Activated CD8-positive, alpha-beta memory T cell treated with anti-CD3 and anti-CD28 coated beads for 48 hours (primary cell): ENCODE measurements around the gene SSR1.
A peak's percentile ranks its signal among the peaks of the same experiment; 100 is the strongest.

Experiments used
- DNase-seq, 3 experiments: peaks; one replicate each; pipeline ENCODE4 v3.0.0-alpha.2; 2020; ENCODE audit warnings: low read depth in 2 of 3, low spot score in 2 of 3

SSR1 gene

DNA sequence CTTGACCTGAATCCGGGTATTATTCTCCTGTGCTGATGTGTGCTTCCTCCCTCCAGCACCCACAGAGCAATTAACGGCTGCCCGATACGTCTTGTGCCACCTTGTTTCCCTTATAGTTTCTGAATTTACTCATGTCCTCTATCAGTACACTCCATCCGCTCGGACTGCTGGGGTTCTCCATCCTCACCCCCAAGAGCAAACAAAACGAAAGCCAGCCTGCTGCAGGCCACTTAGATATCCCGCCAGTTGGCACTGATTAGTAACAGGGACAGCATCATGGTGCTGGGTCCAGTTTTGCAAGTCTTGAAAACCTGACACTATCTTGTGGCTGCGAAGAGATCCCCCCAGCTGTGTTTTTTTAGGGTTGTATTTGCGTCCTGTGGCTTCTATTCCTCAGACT, 71.8 kb downstream of the SSR1 start:
- DNase-seq = no peak

DNA sequence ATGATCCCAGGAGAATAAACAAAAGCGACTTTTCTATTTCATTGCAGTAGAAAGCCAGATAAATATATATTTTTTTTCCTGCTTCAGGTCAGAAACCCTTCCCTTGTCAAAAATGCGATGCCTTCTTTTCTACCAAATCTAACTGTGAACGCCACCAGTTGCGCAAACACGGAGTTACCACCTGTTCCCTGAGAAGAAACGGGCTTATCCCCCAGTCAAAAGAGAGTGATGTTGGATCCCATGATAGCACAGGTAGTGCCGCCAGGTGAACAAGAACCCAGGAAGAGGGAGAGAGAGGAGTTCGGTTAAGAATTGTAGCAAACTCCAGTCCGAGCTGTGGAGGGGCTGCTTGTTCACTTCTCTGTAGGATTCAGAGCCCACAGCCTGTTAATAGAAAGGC, 72.6 kb downstream of the SSR1 start:
- no peak for DNase-seq

DNA sequence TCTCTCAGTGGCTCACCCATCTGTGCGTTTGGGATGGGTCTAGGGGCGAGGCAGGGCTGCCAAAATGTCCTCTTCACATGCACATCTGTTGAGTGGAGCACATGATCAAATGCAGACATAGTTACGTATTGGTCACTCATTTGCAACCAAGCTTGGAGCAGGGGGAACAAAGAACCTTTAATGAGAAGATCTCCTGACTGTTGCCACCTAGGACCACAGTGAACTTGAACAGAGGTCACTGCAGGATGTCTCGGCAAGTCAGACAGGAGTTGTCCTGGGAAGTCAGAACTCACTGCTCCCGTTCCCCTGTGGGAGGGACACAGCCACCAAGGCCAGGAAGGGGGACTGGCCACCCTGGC, 73.4 kb downstream of the SSR1 start:
- DNase-seq = no peak

DNA sequence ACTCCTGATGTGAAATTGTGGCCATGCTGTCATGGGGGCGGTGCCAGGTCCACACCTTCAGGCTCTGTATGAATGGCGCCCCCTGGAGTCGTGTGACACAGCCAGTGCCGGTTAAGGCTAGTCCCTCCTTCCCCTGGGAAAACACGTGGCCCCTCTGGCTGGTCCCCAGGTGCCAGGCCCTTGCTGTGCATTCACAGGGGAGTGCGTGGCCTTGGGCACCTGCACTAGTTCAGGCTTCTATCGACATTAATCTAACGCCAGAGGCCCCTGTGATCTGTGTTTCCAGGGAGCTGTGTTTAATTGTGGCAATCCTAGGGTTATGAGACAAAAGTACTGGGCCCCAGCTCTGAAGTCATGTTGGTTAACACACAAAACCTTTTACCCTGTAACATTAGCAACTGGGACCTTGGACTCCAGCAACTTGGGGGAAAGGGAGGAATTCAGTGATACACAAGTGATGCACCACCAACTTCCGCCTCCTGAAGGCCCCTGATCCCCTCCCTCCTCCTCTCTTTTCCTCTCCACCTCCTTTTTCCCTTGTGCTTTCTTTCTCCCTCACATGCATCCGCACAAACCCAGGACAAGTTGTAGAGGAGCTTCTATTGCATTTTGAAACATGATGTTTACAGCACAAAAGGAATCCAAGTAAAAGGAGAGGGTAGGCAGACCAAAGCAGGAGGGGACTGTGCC, 74.0 kb downstream of the SSR1 start:
- peak; percentile 47 to 70 (median 49) for DNase-seq

DNA sequence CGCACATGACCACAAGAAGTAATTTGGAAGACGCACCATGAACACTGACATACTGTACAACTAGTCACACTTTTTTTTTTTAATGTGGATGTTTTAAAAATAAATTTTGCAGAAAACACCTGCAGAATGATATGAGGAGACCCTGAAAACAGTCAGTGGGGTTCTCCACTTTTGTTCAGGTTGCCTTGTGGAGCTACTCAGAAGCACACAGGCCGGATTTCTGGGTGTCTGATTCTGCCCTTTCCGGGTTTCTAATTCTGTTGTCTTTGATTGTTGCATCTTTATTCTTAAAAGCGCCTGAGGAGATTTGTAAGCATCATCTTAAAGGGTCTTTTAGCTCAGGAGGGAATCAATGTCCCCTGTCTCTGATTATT, 74.5 kb downstream of the SSR1 start:
- no peak for DNase-seq

DNA sequence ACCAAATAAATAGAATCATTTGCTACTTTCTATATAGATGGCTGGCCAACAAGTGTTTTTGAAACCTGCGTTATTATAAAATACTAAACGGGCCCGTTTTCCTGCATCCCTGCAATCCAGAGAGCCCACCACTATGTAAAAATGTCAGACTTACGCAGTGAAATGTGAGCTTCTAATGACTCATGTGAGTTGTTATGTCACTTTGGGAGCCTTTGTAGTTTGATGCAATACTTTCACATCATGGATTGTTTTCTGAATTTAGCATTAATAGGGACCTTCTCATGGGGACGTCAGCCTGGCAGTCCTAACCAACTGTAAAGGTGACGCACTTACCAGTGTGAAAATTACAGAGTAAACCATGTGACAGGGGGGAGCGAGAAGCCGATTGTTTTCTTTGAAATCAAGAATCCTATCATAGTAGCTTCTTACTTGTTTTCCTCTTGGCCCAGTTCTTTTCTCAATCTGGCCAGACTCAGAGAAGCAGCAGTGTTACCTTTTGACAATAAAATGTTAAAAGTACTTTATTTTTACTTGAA, 75.3 kb downstream of the SSR1 start:
- no peak for DNase-seq

DNA sequence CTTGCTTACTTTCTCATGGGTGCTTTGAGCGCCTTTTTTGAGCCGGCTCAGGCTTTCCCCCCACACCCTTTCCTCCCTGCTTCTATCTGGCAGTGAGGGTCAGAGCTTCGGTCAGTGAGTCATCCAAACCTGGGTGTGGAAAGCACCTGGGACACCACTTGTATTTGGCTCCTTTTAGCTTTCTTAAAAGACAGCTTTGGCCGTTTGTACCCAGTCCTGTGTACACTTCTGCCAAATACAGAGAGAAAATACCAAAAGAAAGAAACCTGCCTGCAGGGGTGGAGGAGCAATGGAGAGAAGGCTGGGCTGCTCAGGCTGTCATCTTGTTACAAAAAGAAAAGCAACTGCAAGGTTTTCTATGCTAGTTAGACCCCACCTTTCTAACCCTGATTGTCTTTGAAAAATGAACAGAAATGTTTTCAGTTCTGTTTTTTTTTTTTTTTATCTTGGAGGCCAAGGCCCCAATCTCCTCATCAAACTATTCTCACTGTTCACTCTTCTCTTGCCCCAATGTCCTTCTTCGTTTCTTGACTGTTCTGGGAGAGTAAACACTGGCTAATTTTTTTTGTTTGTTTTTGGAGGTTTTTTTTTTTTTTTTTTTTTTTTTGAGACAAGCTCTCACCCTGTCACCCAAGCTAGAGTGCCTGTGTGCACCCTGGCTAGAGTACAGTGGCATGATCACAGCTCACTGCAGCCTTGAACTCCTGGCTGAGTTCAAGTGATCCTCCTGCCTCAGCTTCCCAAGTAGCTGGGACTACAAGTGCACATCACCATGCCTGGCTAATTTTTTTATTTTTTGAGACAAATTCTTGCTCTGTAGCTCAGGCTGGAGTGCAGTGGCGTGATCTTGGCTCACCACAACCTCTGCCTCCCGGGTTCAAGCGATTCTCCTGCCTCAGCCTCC, 76.4 kb downstream of the SSR1 start:
- DNase-seq = no peak

DNA sequence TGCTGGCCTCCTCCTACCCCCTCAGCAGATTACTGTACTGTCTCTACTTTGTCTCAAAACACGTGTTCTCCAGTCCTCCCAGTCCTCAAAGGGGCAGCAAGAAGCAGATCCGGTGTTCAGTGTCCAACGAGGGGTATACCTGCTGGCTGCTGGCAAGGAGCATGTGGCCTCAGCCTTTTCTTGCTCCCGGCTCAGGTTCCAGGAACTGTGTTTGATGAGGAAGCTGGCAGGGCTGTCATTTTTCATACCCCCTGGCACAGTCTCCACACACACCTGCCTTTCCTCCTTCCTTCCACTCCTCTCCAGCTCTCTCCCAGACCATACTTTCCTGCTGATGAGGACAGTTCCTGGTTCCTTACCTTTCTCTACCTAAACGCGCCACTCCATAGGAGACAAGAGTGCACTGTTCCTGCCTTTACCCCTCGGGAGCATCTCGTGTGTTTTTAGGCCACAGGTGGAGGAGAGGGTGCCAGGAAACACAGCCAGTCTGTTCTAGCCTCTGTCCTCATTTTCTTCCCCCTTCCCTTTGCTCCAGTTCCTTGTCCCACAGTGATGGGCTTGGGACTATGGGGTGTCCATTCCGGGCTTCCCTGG, 77.2 kb downstream of the SSR1 start:
- no peak for DNase-seq

DNA sequence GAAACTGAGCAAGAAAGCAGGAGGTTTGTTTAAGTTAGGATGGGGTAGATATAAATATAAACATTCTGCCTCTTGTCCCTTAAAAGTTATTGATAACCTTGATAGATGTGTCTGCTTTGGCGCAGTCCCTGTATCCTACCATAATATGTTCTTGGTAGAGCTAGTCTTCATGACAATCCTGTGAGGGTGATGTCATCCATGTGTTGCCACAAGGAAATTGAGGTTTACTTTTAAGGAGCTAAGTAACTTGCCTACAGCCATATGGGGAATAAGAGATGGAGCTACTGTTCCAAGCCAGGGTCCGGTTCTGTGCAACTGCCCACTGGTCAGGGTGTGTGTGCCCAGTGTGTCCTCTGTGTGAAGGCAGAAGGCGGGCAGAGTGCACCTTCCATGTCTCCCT, 78.5 kb downstream of the SSR1 start:
- no peak for DNase-seq

DNA sequence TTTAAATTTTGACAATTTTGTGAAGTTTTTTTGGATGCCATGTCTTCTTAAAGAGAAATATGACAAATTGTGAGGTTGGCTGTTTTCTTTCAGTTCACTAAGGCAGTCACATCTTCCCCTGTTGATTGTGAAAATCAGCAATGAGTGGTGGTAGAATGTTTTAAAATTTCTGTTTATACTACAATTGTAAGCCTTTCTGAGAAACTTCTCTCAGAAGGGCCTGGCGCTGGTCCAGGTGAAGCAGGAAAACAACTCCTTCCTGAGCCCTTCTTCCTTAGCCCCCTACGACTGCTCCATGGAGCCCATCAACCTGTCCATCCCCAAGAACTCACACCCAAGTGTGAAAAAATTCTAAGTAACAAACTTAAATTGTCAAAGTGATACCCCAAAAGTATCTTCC, 80.6 kb downstream of the SSR1 start:
- no peak for DNase-seq

DNA sequence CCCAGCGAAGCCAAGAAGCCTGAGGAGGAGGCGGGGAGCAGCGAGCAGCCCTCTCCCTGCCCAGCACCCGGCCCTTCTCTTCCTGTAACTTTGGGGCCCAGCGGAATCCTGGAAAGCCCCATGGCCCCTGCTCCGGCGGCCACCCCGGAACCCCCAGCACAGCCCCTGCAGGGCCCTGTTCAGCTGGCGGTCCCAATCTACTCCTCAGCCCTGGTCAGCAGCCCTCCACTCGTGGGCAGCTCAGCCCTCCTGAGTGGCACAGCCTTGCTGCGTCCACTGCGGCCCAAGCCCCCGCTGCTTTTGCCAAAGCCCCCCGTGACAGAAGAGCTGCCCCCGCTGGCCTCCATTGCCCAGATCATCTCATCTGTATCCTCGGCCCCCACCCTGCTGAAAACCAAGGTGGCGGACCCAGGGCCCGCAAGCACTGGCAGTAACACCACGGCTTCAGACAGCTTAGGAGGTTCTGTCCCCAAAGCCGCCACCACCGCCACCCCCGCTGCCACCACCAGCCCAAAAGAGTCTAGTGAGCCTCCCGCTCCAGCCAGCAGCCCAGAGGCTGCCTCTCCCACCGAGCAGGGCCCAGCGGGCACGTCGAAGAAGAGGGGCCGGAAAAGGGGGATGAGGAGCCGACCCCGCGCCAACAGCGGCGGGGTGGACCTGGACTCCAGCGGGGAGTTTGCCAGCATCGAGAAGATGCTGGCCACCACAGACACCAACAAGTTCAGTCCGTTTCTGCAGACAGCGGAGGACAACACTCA, 81.9 kb downstream of the SSR1 start:
- no peak for DNase-seq

DNA sequence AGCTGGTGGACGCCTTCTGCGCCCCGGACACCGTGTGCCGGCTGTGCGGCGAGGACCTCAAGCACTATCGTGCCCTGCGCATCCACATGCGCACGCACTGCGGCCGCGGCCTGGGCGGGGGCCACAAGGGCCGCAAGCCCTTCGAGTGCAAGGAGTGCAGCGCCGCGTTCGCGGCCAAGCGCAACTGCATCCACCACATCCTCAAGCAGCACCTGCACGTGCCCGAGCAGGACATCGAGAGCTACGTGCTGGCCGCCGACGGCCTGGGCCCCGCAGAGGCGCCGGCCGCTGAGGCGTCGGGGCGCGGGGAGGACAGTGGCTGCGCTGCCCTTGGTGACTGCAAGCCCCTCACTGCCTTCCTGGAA, 82.7 kb downstream of the SSR1 start:
- no peak for DNase-seq

DNA sequence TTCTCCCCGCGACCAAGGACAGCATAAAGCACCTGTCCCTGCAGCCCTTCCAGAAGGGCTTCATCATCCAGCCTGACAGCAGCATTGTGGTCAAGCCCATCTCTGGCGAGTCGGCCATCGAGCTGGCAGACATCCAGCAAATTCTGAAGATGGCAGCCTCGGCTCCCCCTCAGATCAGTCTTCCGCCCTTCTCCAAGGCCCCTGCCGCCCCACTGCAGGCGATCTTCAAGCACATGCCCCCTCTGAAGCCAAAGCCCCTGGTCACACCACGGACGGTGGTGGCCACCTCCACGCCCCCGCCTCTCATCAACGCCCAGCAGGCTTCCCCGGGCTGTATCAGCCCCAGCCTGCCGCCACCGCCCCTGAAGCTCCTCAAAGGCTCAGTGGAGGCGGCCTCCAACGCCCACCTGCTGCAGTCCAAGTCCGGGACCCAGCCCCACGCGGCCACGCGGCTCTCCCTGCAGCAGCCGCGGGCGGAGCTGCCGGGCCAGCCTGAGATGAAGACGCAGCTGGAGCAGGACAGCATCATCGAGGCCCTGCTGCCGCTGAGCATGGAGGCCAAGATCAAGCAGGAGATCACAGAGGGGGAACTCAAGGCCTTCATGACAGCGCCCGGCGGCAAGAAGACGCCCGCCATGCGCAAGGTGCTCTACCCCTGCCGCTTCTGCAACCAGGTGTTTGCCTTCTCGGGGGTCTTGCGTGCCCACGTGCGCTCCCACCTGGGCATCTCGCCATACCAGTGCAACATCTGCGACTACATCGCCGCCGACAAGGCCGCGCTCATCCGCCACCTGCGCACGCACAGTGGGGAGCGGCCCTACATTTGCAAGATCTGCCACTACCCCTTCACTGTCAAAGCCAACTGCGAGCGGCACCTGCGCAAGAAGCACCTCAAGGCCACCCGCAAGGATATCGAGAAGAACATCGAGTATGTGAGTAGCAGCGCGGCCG, 83.3 kb downstream of the SSR1 start:
- DNase-seq = no peak

DNA sequence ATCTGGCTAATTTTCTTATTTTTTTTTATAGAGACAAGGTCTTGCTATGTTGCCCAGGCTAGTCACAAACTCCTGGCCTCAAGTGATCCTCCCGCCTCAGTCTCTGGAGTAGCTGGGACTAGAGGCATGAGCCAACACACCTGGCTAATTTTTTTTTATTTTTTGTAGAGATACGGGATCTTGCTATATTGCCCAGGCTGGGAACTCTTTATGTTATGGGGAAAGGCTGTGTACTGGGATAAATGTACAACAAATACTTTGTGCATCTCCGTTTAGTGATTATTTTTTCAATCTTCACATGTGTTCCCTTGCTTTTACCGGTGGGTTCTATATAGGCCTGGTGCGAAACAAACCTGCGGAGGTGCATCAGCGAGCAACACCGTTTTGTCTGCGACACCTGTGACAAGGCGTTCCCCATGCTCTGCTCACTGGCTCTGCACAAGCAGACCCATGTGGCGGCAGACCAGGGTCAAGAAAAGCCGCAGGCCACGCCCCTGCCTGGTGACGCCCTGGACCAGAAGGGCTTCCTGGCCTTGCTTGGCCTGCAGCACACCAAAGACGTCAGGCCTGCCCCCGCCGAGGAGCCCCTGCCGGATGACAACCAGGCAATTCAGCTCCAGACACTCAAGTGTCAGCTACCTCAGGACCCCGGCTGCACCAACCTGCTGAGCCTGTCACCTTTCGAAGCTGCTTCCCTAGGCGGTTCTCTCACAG, 84.2 kb downstream of the SSR1 start:
- no peak for DNase-seq

DNA sequence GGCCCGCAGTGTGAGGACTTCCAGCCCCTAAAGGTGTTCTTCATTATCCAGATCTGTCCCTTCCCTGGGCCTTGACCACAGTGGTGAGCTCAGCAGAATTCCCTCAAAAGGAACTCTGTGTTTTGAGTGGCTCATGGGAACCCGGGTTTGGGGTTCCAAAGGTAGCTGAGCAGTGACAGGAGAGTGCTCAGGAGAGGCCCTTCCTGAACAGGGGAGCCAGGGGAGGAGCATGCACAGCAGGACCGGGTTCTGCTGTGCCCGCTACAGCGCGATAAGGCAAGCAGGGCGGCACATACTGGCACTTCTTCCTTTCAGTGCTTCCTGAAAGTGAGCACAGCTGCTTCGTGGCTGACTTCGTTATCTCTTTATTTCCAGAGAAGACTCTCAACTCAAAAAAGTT, 88.3 kb downstream of the SSR1 start:
- DNase-seq = no peak

DNA sequence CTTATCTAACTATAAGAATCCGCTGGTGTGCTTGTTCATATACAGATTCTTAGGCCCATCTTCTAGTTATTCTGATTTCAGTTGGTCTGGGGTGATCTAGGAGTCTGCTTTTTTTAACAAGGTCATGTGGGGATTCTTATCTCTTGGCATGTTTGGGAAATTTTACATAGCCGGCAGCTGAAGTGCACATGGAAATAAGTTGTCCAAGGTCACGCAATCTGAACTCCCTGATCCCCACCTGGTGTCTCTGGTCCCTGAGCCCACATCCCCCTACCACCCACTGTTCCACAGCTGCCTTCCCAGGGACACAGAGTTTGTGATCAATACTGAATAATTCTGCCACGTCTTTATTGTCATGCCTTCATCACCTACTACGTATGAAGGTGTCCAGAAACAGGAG, 90.8 kb downstream of the SSR1 start:
- no peak for DNase-seq

DNA sequence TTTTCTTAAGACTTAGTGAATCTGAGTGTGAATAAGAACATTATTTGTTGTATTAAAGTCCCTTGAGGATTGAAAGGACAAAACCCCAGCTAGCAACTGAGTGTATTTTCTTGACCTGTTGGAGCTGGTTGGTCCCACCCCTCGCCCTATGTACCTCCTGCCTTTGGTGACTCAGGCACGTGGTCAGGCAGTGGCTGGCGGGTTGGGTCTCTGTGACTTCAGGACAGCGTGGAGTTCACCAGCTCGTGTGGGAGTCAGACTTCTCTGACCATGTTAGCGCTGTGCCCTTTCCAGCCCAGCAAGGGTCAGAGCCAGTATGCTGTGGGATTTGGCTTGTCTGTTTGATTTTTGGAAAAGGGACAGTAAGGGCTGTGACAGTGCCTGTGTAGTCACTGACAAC, 93.7 kb downstream of the SSR1 start:
- no peak for DNase-seq

DNA sequence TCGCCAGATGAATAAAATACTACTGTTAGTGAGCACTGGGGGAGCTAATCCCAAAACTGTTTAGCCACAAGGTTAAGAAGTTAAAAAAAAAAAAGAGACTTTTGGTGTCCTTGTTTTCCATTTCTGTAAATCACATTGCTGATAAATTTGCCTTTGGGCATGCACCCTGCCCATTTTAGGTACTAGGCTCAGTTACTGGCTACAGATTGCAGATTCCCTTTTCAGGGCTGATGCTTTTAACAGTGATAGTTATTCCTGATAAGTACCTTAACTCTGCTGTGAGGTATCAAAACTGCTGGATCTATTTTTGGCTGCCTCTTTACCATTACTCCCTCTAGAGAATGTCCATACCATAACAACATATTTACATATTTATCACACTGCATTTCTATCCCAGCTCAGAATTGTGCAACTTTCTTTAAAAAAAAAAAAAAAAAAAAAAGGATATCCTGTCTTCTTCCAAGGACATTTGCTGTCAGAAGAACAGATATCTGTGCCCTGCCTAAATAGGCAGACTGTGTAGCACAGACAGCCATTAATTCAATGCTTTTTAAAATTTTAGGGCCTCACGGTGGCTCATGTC, 94.5 kb downstream of the SSR1 start:
- DNase-seq = no peak
